Fibroblast of gingiva (primary cell): ENCODE measurements around the gene SMYD3.

Experiments used
- DNase-seq: peaks from one replicate; pipeline ENCODE4 v3.0.0-alpha.2; 2011; ENCODE audit warnings: low read depth

Gene SMYD3

DNA sequence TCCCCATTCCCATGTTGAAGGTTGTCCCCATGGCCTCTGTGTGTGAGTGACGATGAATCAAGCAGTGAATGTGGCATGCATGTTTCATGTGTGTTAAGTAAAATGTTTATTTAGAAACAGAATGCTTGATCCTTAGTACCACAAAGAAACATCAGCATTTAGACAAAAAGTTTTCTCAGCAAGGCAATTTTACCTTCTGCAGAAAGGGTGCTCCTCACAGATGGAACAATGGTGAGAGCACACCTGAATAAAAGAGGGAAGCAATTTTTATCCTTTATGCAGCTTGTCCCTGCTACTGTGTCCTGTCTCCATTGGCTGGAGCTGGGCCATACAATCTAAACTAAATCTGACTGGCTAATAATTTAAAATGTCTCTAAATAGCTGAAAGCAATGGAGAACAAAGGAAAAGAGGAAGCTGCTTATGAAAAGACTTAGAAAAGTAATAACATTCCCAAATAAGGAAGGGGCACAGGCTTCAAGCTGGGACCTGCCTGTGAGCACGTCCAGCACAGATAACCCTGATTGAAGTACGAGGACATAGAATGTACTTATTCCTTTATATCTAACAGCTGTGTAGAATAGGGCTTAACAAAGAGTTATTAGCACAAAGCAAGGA is 8.4 kb upstream of the SMYD3 start:
- no peak for DNase-seq

- DNase-seq = no peak
These were observed 6.7 kb upstream of the SMYD3 start for GRCh38 chr1:246513619-246514343.

GRCh38 chr1:246513041-246513440 is 6.0 kb upstream of the SMYD3 start:
- DNase-seq = no peak

GRCh38 chr1:246512635-246513034 is 5.6 kb upstream of the SMYD3 start:
- DNase-seq = no peak

DNA sequence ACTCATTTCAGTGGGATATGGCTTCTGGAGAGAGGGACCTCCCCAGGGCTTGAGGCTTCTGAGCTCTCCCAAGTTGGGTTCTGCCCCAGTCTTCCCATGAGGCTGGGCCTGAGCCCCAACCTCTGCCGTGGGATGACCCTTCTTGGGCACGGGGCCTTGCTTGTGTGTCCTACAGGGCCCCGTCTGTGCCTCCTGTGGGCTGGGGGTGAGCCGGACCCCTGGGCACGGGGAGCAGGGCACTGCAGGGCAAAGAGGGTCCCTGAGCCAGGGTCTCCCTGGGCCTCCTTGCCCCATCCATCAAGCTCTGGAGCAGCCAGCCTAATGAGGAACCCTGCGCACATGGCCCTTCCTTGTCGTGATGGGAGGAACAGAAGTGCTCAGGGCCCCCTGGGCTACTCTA is 5.2 kb upstream of the SMYD3 start:
- DNase-seq = no peak

DNA sequence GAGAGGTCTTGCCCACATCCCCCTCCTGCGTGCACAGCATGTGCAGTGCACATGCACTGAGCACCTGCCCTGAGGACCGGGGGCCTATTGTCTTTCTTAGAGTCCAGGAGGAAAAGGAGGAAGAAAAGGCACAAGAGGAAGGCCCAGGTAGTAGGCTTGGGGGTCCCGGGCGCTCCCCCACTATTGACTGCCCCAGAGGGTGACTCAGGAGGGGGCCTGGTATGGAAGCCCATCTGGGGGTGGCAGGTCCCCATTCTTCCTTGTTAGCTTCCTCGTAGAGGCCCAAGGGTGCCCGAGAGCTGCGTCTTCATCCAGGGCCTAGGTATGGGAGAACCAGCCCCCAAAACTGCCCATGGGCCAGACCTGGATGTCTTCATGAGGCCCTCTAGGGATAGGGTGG is 4.1 kb upstream of the SMYD3 start:
- DNase-seq = no peak

DNA sequence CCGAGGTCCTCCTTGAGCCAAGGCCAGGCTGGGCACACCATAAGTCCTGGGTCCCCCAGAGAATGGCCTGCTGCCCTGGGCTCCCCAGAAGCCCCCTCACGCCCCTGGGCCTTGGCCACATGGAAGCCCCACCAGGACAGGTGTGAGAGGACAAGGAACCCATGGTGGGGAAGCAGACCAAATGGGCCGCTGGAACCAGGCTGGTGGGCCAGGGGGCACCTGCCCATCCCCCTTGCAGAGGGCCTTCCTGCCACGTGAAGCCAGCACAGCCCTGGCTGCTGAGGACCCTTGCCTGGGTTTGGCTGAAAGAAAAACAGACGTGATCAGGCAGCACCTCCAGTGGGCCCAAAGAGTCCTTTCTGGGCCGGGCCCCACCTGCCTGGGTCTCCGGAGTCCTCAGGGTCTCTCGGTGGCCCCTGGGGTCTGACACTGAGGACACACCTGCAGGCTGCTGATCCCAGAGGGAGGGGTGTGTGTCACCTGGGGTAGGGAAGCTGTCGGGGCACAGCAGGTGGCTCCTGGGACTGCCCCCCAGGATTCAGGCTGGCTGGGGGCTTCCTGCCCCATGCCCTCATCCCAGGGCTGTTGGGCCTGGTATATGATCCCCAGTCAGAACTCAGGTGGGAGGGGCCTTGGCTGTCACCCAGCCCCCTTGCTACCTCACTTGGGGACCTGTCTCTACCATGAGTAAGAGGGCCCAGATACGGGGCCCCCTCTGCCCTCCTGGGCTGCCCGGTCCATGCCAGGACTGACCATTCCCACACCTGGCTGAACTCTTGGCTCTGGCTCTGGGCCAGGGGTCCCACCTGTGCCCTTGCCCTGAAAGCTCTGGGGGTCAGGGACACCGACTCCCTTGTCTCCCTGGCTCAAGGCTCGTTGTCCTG is 3.3 kb upstream of the SMYD3 start:
- DNase-seq = no peak

GRCh38 chr1:246508897-246509688 is 2.0 kb upstream of the SMYD3 start:
- no peak for DNase-seq

DNA sequence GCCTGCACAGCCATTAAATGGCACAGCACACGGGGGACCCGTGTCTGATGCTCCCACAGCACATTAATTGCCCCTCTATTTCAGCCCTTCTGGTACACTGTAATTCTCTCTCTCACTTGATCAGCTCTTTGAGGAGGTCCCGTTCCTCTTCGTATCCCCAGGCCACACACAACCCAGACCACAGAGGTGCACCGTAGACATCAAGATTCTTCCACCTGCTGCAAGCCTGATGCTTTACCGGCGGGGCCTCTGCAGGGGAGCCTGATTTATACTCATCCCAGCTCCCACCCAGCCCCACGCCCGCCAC is 759 bp downstream of the SMYD3 start:
- no peak for DNase-seq

GRCh38 chr1:246503341-246503740 is 3.7 kb downstream of the SMYD3 start:
- no peak for DNase-seq

- peak; percentile 67 for DNase-seq
These were observed 9.7 kb downstream of the SMYD3 start for GRCh38 chr1:246497331-246497915.

GRCh38 chr1:246492611-246493245 is 14.4 kb downstream of the SMYD3 start:
- peak; percentile 61 for DNase-seq

DNA sequence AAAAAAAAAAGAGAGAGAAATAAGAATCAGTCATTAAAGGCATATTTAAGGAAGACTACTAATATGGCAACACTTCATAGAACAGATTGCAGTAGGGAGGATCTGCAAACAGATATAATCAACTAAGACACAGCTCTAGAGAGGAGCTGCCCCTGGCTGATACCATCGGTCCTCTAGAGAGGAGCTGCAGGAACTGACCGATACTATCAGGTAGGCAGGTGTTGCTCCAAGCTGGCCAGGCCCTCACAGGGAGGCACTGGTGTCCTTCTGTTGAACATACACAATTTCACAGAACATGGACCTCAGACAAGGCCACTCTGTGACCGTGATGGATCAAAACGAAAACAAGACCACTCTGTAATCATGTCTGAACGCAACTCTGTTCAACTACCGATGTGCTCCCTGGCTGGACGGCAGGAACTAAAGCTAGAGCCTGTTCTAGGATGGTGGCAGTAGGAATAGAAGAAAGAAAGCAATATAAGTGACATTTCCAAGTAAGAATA is 15.5 kb downstream of the SMYD3 start:
- DNase-seq = no peak

DNA sequence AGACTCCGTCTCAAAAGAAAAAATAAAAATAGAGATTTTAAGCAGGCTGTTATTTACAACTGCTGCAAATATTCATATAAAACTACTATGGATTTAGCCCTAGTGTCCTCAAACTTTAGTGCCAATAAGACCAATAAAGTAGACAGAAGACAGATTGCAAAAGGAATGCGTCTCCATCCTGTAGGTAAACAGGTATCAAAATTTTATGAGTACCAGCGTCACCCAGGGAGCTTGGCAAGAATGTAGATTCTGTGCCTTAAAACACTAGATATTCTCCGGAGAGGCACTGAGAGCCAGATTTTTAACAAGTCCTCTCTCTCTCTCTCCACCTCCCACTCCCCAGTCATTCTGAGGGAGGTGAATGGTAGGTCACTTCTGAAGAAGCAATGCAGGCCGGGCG is 18.4 kb downstream of the SMYD3 start:
- DNase-seq = no peak

GRCh38 chr1:246483569-246483933 is 23.5 kb downstream of the SMYD3 start:
- no peak for DNase-seq

DNA sequence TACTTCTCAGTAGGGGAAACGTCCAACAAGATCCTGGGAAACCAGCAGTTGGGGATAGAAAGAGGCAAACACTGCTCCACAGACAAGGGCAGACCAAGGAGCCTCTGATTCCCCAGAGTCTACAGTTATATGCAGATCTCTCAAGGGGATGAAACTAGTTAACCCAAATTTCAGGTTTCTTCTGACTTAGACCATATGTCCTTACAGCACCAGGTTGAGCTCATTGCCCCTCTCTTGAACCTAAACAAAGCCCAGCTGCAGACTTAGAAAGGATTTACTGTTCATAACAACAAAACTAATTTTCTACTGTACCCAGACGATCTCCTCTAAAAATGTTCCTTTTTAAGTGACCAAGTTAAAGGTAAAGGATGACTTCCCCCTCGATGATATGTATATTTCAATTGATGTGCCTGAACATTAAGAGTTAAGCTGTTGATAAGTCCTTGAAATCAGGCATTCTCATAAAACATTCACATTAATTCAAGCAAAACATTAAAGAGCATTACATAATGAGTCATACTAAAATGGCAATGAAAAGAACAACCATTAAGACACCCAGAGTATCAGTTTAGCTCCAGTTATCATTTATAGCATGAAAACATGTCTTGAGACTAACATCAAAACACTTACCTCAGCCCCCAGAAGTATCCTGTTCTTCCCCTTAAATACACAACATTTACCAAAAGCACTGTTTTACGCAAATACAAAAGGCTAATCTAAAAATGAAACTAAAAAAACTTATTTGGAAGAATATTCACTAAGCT is 24.1 kb downstream of the SMYD3 start:
- DNase-seq = no peak

- no peak for DNase-seq
These were observed 28.0 kb downstream of the SMYD3 start for GRCh38 chr1:246479061-246479460.

DNA sequence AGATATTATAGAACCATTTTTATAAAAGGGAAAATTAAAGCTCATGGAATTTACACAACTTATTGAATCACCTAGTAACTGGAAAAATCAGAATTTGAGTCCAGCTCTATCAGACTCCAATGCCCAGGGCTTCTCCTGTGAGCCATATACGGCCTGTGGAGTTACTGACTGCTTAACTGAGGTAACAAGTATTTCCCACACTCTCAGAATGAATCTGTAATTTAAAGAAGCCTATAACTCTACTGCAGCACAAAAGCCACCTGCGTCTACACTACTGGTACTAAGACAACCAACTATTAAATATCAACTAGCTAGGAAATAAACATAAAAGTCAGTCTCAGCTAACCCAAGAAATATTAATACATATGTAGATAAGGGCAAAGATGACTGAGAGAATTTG is 29.4 kb downstream of the SMYD3 start:
- no peak for DNase-seq

DNA sequence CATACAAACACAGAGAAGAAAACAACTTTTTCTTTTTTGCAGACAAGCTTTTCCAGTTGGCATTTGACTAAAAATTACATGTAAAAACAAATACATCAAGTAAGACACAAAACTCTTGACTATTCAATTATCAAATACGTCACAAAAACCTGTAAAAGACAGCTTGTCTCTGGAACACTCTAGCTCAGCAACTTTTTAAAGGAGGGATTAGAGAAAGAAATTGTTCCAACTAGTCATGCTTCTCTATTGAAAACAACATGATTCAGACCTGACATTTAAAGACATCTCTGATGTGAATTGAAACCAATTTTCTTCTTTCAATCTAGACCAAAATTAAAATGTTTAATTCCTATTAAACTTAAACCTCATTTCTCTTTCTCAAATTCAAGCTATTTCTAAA is 30.3 kb downstream of the SMYD3 start:
- DNase-seq = no peak

DNA sequence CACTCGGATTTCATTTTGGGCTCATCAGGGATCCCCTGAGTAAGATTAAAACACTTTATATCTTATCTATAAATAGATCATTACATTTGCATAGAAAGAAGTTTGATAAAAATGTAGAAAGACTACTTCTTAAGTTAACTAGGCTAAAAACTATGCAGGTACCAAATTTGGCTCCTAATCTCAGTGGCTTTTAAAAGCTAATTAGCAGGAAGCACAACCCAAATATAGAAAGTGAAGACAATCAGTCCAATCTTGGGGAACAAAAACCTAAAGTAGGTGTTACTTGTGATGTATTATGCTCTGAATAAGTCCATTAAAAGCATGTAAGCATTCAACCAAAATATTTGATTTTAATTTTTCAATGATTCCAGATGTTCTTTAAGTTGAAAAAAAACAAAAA is 35.4 kb downstream of the SMYD3 start:
- DNase-seq = no peak

- DNase-seq = no peak
These were observed 36.5 kb downstream of the SMYD3 start for GRCh38 chr1:246470585-246470984.
